ENCODE measurements around the gene SCN2A.

Gene SCN2A

GRCh38 chr2:165369131-165369897 lies 130.1 kb downstream of the SCN2A start:
- no peak for DNase-seq (ENCODE audit: low read depth)

GRCh38 chr2:165369898-165370296 lies 130.7 kb downstream of the SCN2A start:
- no peak overlapping the region for H3K4me3 ChIP-seq (ENCODE audit: low read depth, low read length)
- no peak for DNase-seq (ENCODE audit: low read depth)
- TF ChIP-seq CTCF (IDR thresholded peaks at IDR 0.05; ENCODE audit: low read depth, low read length, missing control alignments): no peak
- in situ Hi-C loops (cut with HindIII; ENCODE audit: low sequenced_read_pairs): no loop called here

More at GRCh38 chr2:165369131-165369897, 130.1 kb downstream of the SCN2A start:
- H3K4me3 ChIP-seq (ENCODE audit: low read depth, low read length): no peak overlapping the region
- in situ Hi-C loops (cut with HindIII; ENCODE audit: low sequenced_read_pairs): no loop called here
- TF ChIP-seq CTCF (IDR thresholded peaks at IDR 0.05; ENCODE audit: low read depth, low read length, missing control alignments): no peak

- no peak for DNase-seq (ENCODE audit: low read depth)
- TF ChIP-seq CTCF (IDR thresholded peaks at IDR 0.05; ENCODE audit: low read depth, low read length, missing control alignments): no peak
- in situ Hi-C loops (cut with HindIII; ENCODE audit: low sequenced_read_pairs): no loop called here
- no peak overlapping the region for H3K4me3 ChIP-seq (ENCODE audit: low read depth, low read length)
Observed at GRCh38 chr2:165371356-165371755, 132.1 kb downstream of the SCN2A start.

GRCh38 chr2:165373278-165374010 lies 134.2 kb downstream of the SCN2A start:
- H3K4me3 ChIP-seq (ENCODE audit: low read depth, low read length): no peak overlapping the region
- in situ Hi-C loops (cut with HindIII; ENCODE audit: low sequenced_read_pairs): no loop called here
- TF ChIP-seq CTCF (IDR thresholded peaks at IDR 0.05; ENCODE audit: low read depth, low read length, missing control alignments): no peak
- no peak for DNase-seq (ENCODE audit: low read depth)

- in situ Hi-C loops (cut with HindIII; ENCODE audit: low sequenced_read_pairs): no loop called here
- no peak for DNase-seq (ENCODE audit: low read depth)
- TF ChIP-seq CTCF (IDR thresholded peaks at IDR 0.05; ENCODE audit: low read depth, low read length, missing control alignments): no peak
- no peak overlapping the region for H3K4me3 ChIP-seq (ENCODE audit: low read depth, low read length)
Observed at GRCh38 chr2:165376571-165376975, 137.4 kb downstream of the SCN2A start.

GRCh38 chr2:165382362-165382761 lies 143.1 kb downstream of the SCN2A start:
- DNase-seq (ENCODE audit: low read depth): no peak
- H3K4me3 ChIP-seq (ENCODE audit: low read depth, low read length): no peak overlapping the region
- in situ Hi-C loops (cut with HindIII; ENCODE audit: low sequenced_read_pairs): no loop called here
- TF ChIP-seq CTCF (IDR thresholded peaks at IDR 0.05; ENCODE audit: low read depth, low read length, missing control alignments): no peak

Measured in astrocyte of the cerebellum (primary cell).